Fibroblast of villous mesenchyme (primary cell): Measurements from ENCODE around the gene GPALPP1. TPM values are rescaled to one million over a fixed set of nuclear protein-coding genes. Genes with fewer than 3 reads are reported as not detected.

Experiments
- DNase-seq: peaks from one replicate; pipeline ENCODE4 v3.0.0-alpha.2; 2010; ENCODE audit warnings: low read depth
- H3K4me3 ChIP-seq: 2 replicates; pipeline ENCODE4 v1.5.1; 2011; ENCODE audit warnings: low read depth, mild to moderate bottlenecking, low read length
- CTCF ChIP-seq: IDR thresholded peaks from 2 replicates; pipeline ENCODE4 v1.5.1; 2012; ENCODE audit warnings: low read depth, mild to moderate bottlenecking, low read length; ENCODE audit not compliant: insufficient read depth
- total RNA-seq: library from RNA; depleted of rRNA; stranded (reverse); fragments of >200 nt; gene quantifications from 2 replicates; pipeline ENCODE4 v1.2.3, GENCODE V29; 2012

Gene GPALPP1
- total RNA-seq, 1 donor, result 31.1 TPM

- DNase-seq, result peak; percentile 91
- H3K4me3 ChIP-seq, result no peak overlapping the region
- TF ChIP-seq CTCF, result no peak
These were observed 31.9 kb downstream of the GPALPP1 start for GRCh38 chr13:45021250-45021649.

- no peak for TF ChIP-seq CTCF
- DNase-seq, result no peak
- no peak overlapping the region for H3K4me3 ChIP-seq
These were observed 35.5 kb downstream of the GPALPP1 start for GRCh38 chr13:45024847-45025246.

GRCh38 chr13:45034342-45034741 lies 45.0 kb downstream of the GPALPP1 start:
- no peak for TF ChIP-seq CTCF
- no peak for DNase-seq
- no peak overlapping the region for H3K4me3 ChIP-seq

GRCh38 chr13:45036206-45036605 lies 46.9 kb downstream of the GPALPP1 start:
- H3K4me3 ChIP-seq, result no peak overlapping the region
- DNase-seq, result no peak
- TF ChIP-seq CTCF, result no peak

GRCh38 chr13:45040173-45040572 lies 50.8 kb downstream of the GPALPP1 start:
- no peak for TF ChIP-seq CTCF
- no peak for DNase-seq
- no peak overlapping the region for H3K4me3 ChIP-seq

- no peak for DNase-seq
These were observed 51.3 kb downstream of the GPALPP1 start for GRCh38 chr13:45040622-45041021.

More at GRCh38 chr13:45040622-45041021, 51.3 kb downstream of the GPALPP1 start:
- H3K4me3 ChIP-seq, result no peak overlapping the region
- no peak for TF ChIP-seq CTCF
